ENCODE results near the gene PRKCE. TPM values are rescaled to one million over a fixed set of nuclear protein-coding genes. Genes with fewer than 3 reads are reported as not detected.

PRKCE gene
- total and polyA plus RNA-seq, 2 donors, result 3.2 to 3.3 TPM

DNA sequence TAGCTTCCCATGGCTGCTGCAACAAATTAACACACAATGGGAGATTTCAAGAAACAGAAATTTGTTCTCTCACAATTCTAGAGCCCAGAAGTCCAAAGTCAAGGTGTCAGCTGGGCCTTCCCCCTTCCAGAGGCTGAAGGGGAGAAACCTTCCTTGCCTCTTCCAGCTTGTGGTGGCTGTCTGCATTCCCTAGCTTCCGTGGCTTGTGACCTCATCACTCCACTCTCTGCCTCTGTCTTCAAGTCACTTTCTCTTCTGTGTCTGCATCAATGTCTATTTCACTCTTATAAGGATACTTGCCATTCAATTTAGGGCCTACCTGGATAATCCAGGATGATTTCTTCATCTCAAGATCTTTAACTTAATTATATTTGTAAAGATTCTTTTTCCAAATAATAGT, 23.6 kb upstream of the PRKCE start:
- 96% methylated on average over 1 of the region's 1 CpG for WGBS
- no peak overlapping the region for H3K27ac ChIP-seq (ENCODE audit: low read depth in 1 of 2, low read length in 1 of 2)
- no peaks in the 10 kb centered on the region for H3K4me1 ChIP-seq (ENCODE audit: control insufficient read depth in 2 of 2, insufficient read depth in 2 of 2, low read length in 2 of 2)
- no peaks in the 10 kb centered on the region for H3K27me3 ChIP-seq (ENCODE audit: control insufficient read depth in 2 of 2, insufficient read depth in 1 of 2, low read length in 1 of 2)
- no peaks in the 10 kb centered on the region for H3K36me3 ChIP-seq (ENCODE audit: control insufficient read depth in 2 of 2, insufficient read depth in 2 of 2, low read length in 1 of 2)
- no peaks in the 10 kb centered on the region for H3K9me3 ChIP-seq (ENCODE audit: control insufficient read depth in 2 of 2, insufficient read depth in 1 of 2, low read length in 1 of 2)
- no peak for DNase-seq (ENCODE audit: low read depth in 6 of 9, low spot score in 9 of 9)
- no peak overlapping the region for H3K4me3 ChIP-seq (ENCODE audit: low read length in 2 of 2)

- Histone ChIP-seq H3K4me1 (ENCODE audit: control insufficient read depth in 2 of 2, insufficient read depth in 2 of 2, low read length in 2 of 2) (no peaks in the 10 kb centered on the region), H3K36me3 (ENCODE audit: control insufficient read depth in 2 of 2, insufficient read depth in 2 of 2, low read length in 1 of 2) (no peaks in the 10 kb centered on the region), H3K4me3 (ENCODE audit: low read length in 2 of 2) (no peak overlapping the region), H3K27ac (ENCODE audit: low read depth in 1 of 2, low read length in 1 of 2) (no peak overlapping the region), H3K27me3 (ENCODE audit: control insufficient read depth in 2 of 2, insufficient read depth in 1 of 2, low read length in 1 of 2) (no peaks in the 10 kb centered on the region), H3K9me3 (ENCODE audit: control insufficient read depth in 2 of 2, insufficient read depth in 1 of 2, low read length in 1 of 2) (no peaks in the 10 kb centered on the region)
- DNase-seq (ENCODE audit: low read depth in 6 of 9, low spot score in 9 of 9), result no peak
- 99% methylated on average over 1 of the region's 1 CpG for WGBS
These were observed 21.5 kb upstream of the PRKCE start for GRCh38 chr2:45629971-45630370.

DNA sequence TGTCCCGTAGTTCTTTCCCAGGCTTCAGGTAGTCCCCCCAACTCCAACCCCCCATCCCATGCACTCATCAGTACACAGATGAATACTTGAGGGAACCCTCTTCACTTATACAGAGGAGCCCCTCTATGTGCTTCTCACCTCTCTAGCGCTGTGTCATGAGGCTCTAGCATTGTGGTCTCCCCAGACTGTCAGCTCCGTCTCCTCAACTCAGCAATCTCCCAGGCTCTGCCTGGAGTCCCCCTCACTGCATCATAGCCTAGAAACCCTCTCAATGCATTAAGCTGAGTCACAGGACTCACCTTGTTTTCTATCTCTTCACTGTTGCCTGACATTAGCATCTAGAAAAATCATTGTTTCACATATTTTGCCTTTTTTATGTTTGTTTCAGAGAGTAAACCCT, 20.2 kb upstream of the PRKCE start:
- no peak for DNase-seq (ENCODE audit: low read depth in 6 of 9, low spot score in 9 of 9)
- Histone ChIP-seq H3K4me1 (ENCODE audit: control insufficient read depth in 2 of 2, insufficient read depth in 2 of 2, low read length in 2 of 2) (no peaks in the 10 kb centered on the region), H3K27ac (ENCODE audit: low read depth in 1 of 2, low read length in 1 of 2) (no peak overlapping the region), H3K36me3 (ENCODE audit: control insufficient read depth in 2 of 2, insufficient read depth in 2 of 2, low read length in 1 of 2) (no peaks in the 10 kb centered on the region), H3K27me3 (ENCODE audit: control insufficient read depth in 2 of 2, insufficient read depth in 1 of 2, low read length in 1 of 2) (no peaks in the 10 kb centered on the region), H3K9me3 (ENCODE audit: control insufficient read depth in 2 of 2, insufficient read depth in 1 of 2, low read length in 1 of 2) (no peaks in the 10 kb centered on the region), H3K4me3 (ENCODE audit: low read length in 2 of 2) (no peak overlapping the region)
- WGBS, result 98% methylated on average over 3 of the region's 3 CpGs

DNA sequence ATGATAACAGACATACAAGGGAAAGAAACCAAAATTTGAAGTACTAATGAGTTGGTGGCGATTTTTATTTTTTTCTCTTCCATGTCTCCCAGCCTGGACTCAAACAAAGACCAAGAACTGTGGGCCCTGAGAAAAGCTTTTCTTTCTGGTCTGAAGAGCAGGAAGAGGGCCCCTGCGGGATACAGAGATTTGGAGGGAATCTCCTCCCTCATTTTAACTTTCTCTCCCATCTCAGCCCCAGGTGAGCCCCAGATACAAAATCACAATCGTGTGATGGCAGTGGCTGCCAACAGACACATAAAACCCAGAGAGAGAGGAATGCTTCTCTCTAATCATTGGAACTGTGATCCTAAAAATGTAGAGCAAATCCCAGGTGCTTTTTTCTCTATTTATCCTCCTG, 19.5 kb upstream of the PRKCE start:
- Histone ChIP-seq H3K27me3 (ENCODE audit: control insufficient read depth in 2 of 2, insufficient read depth in 1 of 2, low read length in 1 of 2) (no peaks in the 10 kb centered on the region), H3K4me3 (ENCODE audit: low read length in 2 of 2) (no peak overlapping the region), H3K36me3 (ENCODE audit: control insufficient read depth in 2 of 2, insufficient read depth in 2 of 2, low read length in 1 of 2) (no peaks in the 10 kb centered on the region), H3K4me1 (ENCODE audit: control insufficient read depth in 2 of 2, insufficient read depth in 2 of 2, low read length in 2 of 2) (no peaks in the 10 kb centered on the region), H3K27ac (ENCODE audit: low read depth in 1 of 2, low read length in 1 of 2) (no peak overlapping the region), H3K9me3 (ENCODE audit: control insufficient read depth in 2 of 2, insufficient read depth in 1 of 2, low read length in 1 of 2) (no peaks in the 10 kb centered on the region)
- 94% methylated on average over 3 of the region's 3 CpGs for WGBS
- DNase-seq (ENCODE audit: low read depth in 6 of 9, low spot score in 9 of 9), result no peak

DNA sequence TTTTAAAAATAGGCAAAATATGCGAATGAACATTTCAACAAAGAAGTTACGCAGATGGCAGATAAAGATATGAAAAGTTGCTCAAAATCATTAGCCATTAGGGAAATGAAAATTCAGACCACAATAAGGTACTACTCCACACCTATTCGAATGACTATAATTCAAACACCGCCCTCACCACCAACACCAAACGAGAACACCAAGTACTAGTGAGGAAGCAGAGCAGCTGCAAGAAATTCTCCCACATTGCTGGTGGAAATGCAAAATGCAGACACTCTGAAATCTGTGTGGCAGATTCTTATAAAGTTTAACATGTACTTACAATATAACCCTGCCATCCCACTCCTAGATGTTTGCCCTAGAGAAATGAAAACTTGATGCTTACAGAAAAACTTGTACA, 17.3 kb upstream of the PRKCE start:
- Histone ChIP-seq H3K36me3 (ENCODE audit: control insufficient read depth in 2 of 2, insufficient read depth in 2 of 2, low read length in 1 of 2) (no peaks in the 10 kb centered on the region), H3K4me1 (ENCODE audit: control insufficient read depth in 2 of 2, insufficient read depth in 2 of 2, low read length in 2 of 2) (no peaks in the 10 kb centered on the region), H3K27me3 (ENCODE audit: control insufficient read depth in 2 of 2, insufficient read depth in 1 of 2, low read length in 1 of 2) (no peaks in the 10 kb centered on the region), H3K4me3 (ENCODE audit: low read length in 2 of 2) (no peak overlapping the region), H3K27ac (ENCODE audit: low read depth in 1 of 2, low read length in 1 of 2) (no peak overlapping the region), H3K9me3 (ENCODE audit: control insufficient read depth in 2 of 2, insufficient read depth in 1 of 2, low read length in 1 of 2) (no peaks in the 10 kb centered on the region)
- WGBS, result 96% methylated on average over 5 of the region's 5 CpGs
- no peak for DNase-seq (ENCODE audit: low read depth in 6 of 9, low spot score in 9 of 9)

- H3K36me3 ChIP-seq (ENCODE audit: control insufficient read depth in 2 of 2, insufficient read depth in 2 of 2, low read length in 1 of 2), result no peaks in the 10 kb centered on the region
- no peak for DNase-seq (ENCODE audit: low read depth in 6 of 9, low spot score in 9 of 9)
- H3K27ac ChIP-seq (ENCODE audit: low read depth in 1 of 2, low read length in 1 of 2), result no peak overlapping the region
- H3K4me1 ChIP-seq (ENCODE audit: control insufficient read depth in 2 of 2, insufficient read depth in 2 of 2, low read length in 2 of 2), result no peaks in the 10 kb centered on the region
- no peaks in the 10 kb centered on the region for H3K27me3 ChIP-seq (ENCODE audit: control insufficient read depth in 2 of 2, insufficient read depth in 1 of 2, low read length in 1 of 2)
- H3K4me3 ChIP-seq (ENCODE audit: low read length in 2 of 2), result no peak overlapping the region
- H3K9me3 ChIP-seq (ENCODE audit: control insufficient read depth in 2 of 2, insufficient read depth in 1 of 2, low read length in 1 of 2), result no peaks in the 10 kb centered on the region
- 98% methylated on average over 5 of the region's 5 CpGs for WGBS
These were observed 15.5 kb upstream of the PRKCE start for GRCh38 chr2:45636008-45636407.

- H3K27ac ChIP-seq (ENCODE audit: low read depth in 1 of 2, low read length in 1 of 2), result no peak overlapping the region
- H3K4me3 ChIP-seq (ENCODE audit: low read length in 2 of 2), result no peak overlapping the region
- DNase-seq (ENCODE audit: low read depth in 6 of 9, low spot score in 9 of 9), result no peak
- no peaks in the 10 kb centered on the region for H3K36me3 ChIP-seq (ENCODE audit: control insufficient read depth in 2 of 2, insufficient read depth in 2 of 2, low read length in 1 of 2)
- no peaks in the 10 kb centered on the region for H3K4me1 ChIP-seq (ENCODE audit: control insufficient read depth in 2 of 2, insufficient read depth in 2 of 2, low read length in 2 of 2)
- H3K9me3 ChIP-seq (ENCODE audit: control insufficient read depth in 2 of 2, insufficient read depth in 1 of 2, low read length in 1 of 2), result no peaks in the 10 kb centered on the region
- peaks cover 2 to 3% of the 10 kb centered on the region in 2 donors for H3K27me3 ChIP-seq (ENCODE audit: control insufficient read depth in 2 of 2, insufficient read depth in 1 of 2, low read length in 1 of 2)
- 45% methylated on average over 5 of the region's 5 CpGs for WGBS
These were observed 14.0 kb upstream of the PRKCE start for GRCh38 chr2:45637440-45637839.

GRCh38 chr2:45640576-45640975, 10.9 kb upstream of the PRKCE start:
- WGBS, result 95% methylated on average over 2 of the region's 2 CpGs
- H3K4me3 ChIP-seq (ENCODE audit: low read length in 2 of 2), result no peak overlapping the region

DNA sequence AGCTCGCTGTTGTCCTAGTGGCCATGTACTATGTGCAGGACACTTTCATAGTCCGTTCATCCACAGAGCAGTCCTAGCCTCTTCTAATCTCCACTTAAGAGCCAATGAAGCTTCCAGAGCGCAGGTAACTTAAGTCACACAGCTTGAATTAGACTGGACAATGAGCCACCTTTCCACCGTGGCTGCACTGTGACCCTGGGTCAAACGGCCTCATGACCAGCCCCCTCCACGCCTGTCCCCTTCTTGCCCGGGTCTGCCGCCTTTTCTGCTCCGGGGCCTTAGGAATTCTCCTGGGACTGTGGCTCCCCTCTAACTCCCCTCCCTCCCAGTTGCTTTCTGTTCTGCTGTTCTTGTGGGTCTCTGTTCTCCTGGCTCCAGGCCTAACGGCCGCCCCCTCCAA, 8.4 kb upstream of the PRKCE start:
- Histone ChIP-seq H3K4me1 (ENCODE audit: control insufficient read depth in 2 of 2, insufficient read depth in 2 of 2, low read length in 2 of 2) (peaks cover 0 to 6% of the 10 kb centered on the region in 2 donors), H3K9me3 (ENCODE audit: control insufficient read depth in 2 of 2, insufficient read depth in 1 of 2, low read length in 1 of 2) (no peaks in the 10 kb centered on the region), H3K27me3 (ENCODE audit: control insufficient read depth in 2 of 2, insufficient read depth in 1 of 2, low read length in 1 of 2) (peaks cover 5 to 21% of the 10 kb centered on the region in 2 donors), H3K36me3 (ENCODE audit: control insufficient read depth in 2 of 2, insufficient read depth in 2 of 2, low read length in 1 of 2) (no peaks in the 10 kb centered on the region), H3K27ac (ENCODE audit: low read depth in 1 of 2, low read length in 1 of 2) (no peak overlapping the region), H3K4me3 (ENCODE audit: low read length in 2 of 2) (peak overlapping the region; percentile 31 to 38)
- 44% methylated on average over 11 of the region's 11 CpGs for WGBS
- DNase-seq (ENCODE audit: low read depth in 6 of 9, low spot score in 9 of 9), result no peak

More at GRCh38 chr2:45640576-45640975, 10.9 kb upstream of the PRKCE start:
- no peak overlapping the region for H3K27ac ChIP-seq (ENCODE audit: low read depth in 1 of 2, low read length in 1 of 2)
- no peaks in the 10 kb centered on the region for H3K36me3 ChIP-seq (ENCODE audit: control insufficient read depth in 2 of 2, insufficient read depth in 2 of 2, low read length in 1 of 2)
- H3K27me3 ChIP-seq (ENCODE audit: control insufficient read depth in 2 of 2, insufficient read depth in 1 of 2, low read length in 1 of 2), result peaks cover 5 to 19% of the 10 kb centered on the region in 2 donors
- H3K9me3 ChIP-seq (ENCODE audit: control insufficient read depth in 2 of 2, insufficient read depth in 1 of 2, low read length in 1 of 2), result no peaks in the 10 kb centered on the region
- peaks cover 0 to 6% of the 10 kb centered on the region in 2 donors for H3K4me1 ChIP-seq (ENCODE audit: control insufficient read depth in 2 of 2, insufficient read depth in 2 of 2, low read length in 2 of 2)
- DNase-seq (ENCODE audit: low read depth in 6 of 9, low spot score in 9 of 9), result no peak
